T-helper 1 cell (primary cell): ENCODE measurements around the gene PUSL1.
A peak's percentile ranks its signal among the peaks of the same experiment; 100 is the strongest.

ENCODE experiments used
- DNase-seq, 5 donors: peaks; one replicate each; pipeline ENCODE4 v3.0.0-alpha.2; 2012 to 2020

PUSL1 gene

DNA sequence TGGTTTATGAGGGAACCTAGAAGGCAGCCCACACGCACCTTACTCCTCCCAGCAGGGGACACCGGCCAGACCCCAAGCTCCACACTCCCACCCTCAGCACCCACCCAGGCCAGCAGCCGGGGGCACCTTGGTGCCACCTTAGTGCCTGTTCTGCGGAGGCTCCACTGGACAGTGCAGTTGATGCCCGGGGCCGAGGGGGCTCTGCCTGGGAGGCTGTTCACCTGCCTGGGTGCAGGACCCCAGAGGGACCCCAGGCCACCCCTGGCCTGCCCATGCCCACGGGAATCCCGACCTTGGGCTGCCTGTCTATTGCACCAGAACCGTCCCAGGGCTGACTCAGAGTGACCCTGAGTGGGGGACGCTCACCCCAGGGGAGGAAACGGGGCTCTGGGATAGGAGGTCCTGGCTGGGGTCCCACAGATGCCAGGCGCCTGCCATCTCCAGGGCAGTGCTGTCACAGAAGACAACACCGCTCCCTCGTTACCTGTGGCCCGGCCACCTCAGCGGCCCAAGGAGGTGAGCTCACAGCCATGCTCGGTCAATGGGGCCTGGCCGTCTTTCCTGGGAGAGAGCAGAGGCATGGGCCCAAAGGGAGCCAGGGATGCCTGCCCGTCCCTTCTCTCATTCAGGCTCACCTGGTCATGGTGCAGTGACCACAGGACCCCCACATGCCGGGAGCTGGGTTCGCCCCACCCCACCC lies 27.5 kb upstream of the PUSL1 start:
- no peak for DNase-seq

DNA sequence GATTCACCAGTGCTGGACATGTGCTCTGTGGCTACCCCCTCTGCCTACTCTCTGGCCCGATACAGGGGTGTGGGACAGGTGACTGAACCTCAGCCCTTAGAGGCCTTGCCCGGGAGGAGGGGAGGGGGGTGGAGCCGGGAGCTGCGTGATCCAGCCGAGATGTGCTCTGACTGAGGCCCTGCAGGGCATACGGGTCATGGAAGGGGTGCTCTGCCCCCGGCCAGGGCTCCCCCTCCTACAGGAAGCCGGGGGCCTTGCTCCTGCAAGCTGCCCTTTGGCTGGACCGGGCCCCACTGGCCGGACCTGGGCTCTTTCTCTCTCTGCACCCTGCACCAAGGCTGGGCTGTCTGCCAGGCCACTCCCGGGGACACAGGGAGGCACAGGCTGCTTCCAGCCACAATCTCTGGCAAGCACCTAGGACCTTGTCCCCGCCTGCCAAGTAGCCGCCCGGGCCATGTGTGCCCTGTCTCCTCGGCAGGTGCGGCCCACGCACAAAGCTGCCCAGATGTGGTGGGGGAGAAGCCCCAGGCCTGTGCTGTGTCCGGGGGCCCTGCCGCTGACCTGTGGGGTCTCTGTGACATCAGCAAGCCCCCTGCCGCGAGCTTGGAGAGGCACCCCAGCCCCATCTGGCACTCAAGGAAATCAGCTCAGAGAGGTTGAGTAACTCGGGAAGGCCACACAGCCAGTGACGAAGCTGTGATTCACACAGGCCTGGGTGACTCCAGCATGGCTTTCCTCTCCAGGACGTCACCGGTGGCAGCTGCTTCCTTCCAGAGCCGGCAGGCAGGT lies 26.7 kb upstream of the PUSL1 start:
- DNase-seq, result no peak

DNA sequence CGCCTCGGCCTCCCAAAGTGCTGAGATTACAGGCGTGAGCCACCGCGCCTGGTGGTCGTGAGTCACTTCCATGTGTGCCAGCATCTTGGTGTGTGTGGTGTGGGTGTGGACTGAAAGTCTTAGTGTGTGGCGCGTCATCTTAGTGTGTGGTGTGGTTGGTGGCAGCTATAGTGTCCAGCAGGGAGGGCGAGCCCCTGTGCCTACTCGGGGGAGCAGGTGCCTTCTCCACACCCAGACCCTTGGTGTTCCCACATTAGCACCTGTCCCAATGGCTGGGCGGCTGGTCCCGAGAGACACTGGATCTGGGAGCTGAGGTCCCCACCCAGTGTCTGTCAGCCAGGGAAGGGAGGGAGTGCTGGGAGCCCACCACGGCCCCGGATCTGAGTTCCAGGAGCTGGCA lies 25.4 kb upstream of the PUSL1 start:
- DNase-seq, result no peak

DNA sequence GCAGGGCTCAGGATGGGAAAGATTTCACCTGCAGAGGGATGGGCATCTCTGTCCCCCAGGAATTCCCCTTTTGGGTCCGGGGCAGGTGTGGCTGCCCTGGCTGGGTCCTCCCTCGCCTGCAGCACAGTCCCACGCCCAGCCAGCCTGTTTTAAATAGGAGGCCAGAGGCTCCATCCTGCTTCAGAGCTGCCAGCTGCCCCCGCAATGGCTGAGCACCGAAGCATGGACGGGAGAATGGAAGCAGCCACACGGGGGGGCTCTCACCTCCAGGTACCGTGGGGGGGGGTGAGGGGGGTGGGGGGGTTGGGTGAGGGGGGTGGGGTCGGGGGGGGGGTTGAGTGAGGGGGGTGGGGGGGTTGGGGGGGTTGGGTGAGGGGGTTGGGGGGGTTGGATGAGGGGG lies 24.6 kb upstream of the PUSL1 start:
- no peak for DNase-seq

DNA sequence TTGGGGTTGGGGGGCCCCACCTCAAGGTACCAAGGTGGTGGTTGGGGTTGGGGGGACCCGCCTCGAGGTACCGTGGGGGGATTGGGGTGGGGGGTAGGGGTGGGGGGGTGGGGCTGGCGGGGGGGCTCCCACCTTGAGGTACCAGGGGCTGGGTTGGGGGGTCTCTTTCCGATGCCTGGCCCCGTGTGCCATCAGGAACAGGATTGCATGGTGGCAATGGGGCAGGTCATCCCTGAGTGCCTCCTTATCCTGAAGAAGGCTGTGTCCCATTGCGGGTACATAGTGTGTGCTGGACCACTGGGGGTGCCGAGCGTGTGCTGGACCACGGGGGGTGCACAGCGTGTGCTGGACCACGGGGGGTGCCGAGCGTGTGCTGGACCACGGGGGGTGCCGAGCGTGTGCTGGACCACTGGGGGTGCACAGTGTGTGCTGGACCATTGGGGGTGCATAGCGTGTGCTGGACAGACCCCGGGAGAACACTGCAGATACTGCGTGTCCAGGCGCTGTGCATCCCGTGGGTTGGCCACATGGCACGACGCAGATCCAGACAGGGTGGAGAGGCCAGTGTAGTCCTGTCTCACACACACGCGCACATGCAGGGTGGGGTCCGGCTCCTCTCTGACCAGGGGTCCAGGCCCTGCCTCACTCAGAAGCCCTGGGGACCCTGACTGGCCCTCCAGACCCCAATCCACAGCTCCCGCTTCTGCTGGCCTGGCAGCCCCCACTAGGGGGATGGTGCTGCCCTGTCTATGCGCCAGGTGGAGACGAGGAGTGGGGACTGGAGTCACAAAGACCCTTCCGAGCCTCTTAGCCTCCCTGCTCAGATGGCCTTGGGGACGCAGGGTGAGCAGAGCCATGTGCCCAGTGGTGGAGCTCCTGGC lies 23.9 kb upstream of the PUSL1 start:
- DNase-seq, result no peak

DNA sequence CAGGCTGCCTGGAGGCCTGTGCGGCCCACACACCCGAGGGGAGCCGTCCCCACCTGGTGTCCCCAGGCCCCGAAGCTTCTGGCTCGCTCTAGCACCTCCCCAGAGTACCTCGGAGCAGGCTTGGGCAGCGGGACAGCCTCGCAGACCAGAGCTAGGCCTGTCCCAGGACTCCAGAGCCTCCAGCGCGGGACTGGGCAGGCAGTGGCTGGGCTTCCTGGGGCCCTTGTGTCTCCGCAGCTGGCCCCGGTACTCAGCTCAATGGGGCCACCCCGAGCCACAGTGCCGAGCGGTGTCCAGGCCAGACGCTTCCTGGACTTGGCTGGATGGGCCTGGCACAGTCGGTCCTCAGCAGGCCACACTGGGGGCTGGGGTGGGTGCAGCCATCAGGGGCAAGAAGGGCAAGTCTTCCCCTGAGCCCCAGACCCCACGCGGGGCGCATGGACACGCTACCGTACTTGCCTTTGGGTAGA lies 23.3 kb upstream of the PUSL1 start:
- no peak for DNase-seq

DNA sequence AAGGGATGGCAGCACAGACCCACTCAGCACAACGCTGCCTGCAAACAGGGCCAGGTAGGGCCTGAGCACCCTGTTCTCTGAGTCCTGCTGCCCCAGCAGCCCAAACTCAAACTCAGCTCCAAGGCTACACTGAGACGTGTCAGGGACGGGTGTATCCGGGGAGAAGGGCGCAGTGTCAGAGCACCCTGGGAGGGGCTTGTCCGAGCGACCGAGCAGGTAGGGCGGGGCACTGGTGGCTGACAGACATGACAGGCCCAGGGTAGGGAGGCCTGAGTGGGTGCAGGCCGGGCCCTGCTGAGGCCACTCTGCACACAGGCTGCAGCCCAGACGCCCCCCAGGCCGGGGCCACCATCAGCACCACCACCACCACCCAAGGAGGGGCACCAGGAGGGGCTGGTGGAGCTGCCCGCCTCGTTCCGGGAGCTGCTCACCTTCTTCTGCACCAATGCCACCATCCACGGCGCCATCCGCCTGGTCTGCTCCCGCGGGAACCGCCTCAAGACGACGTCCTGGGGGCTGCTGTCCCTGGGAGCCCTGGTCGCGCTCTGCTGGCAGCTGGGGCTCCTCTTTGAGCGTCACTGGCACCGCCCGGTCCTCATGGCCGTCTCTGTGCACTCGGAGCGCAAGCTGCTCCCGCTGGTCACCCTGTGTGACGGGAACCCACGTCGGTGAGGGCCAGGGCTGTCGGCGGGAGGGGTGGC lies 22.6 kb upstream of the PUSL1 start:
- DNase-seq, result no peak

DNA sequence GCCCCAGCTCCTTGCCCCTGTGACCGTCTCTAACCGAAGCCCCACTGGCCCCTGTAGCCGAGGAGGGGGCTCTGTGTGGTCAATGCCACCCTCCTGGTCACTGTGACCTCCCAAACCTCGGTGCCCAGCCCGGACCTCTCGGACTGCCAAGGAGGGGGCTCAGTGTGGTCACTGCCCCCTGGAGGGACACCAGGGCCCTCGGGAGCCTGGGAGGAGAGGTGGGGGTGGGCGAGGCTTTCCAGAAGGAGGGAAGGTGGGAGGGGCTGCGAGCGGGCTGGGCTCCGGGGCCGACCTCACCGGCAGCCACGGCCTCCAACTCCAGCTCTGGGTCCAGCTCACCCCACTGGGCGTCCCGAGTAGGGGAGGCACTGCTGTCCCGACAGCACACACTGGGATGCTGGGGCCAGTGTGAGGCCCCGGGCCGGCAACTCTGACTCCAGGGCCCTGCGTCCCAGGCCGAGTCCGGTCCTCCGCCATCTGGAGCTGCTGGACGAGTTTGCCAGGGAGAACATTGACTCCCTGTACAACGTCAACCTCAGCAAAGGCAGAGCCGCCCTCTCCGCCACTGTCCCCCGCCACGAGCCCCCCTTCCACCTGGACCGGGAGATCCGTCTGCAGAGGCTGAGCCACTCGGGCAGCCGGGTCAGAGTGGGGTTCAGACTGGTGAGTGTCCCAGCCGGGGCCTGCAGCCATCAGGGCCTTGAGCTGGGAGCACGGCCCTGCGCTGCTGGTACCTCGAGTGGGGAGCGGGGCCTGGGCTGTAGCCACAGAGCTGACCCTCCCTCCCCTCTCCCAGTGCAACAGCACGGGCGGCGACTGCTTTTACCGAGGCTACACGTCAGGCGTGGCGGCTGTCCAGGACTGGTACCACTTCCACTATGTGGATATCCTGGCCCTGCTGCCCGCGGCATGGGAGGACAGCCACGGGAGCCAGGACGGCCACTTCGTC lies 21.8 kb upstream of the PUSL1 start:
- DNase-seq, result no peak

DNA sequence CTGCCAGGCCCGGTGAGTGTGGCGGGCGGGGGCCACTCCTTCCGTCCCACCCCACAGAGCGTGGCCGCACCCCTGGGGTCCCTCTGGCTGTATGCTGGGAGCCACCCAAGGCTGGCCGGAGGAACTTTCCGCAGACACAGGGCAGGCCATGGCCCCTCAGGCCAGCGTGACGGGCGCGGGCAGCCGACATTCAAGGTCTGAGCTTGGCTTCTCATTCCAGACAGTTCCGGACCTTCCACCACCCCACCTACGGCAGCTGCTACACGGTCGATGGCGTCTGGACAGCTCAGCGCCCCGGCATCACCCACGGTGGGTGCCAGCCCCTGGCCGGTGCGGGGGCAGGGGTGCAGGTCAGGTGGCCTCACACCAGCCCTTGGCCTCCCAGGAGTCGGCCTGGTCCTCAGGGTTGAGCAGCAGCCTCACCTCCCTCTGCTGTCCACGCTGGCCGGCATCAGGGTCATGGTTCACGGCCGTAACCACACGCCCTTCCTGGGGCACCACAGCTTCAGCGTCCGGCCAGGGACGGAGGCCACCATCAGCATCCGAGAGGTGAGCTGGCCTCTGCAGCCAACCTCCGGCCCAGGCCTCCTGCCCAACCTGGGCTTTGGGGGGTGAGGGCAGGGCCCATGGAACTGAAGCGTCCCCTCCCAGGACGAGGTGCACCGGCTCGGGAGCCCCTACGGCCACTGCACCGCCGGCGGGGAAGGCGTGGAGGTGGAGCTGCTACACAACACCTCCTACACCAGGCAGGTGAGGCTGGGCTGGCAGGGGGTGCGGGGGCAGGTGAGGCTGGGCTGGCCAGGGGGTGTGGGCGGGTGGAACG lies 20.9 kb upstream of the PUSL1 start:
- DNase-seq, result no peak

DNA sequence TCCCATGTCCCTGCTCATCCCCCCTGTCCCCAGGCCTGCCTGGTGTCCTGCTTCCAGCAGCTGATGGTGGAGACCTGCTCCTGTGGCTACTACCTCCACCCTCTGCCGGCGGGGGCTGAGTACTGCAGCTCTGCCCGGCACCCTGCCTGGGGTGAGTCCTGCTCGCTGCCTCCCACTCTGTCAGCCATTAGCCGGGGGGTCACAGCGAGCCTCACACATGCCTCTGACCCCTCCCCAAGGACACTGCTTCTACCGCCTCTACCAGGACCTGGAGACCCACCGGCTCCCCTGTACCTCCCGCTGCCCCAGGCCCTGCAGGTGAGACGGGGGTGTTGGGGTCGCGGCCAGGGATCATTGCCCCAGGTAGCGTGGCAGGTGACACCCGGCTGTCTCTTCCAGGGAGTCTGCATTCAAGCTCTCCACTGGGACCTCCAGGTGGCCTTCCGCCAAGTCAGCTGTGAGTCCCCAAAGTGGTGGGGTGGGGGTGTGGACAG lies 18.1 kb upstream of the PUSL1 start:
- peak in 4 of 5 donors; percentile 31 to 63 (median 43) for DNase-seq

DNA sequence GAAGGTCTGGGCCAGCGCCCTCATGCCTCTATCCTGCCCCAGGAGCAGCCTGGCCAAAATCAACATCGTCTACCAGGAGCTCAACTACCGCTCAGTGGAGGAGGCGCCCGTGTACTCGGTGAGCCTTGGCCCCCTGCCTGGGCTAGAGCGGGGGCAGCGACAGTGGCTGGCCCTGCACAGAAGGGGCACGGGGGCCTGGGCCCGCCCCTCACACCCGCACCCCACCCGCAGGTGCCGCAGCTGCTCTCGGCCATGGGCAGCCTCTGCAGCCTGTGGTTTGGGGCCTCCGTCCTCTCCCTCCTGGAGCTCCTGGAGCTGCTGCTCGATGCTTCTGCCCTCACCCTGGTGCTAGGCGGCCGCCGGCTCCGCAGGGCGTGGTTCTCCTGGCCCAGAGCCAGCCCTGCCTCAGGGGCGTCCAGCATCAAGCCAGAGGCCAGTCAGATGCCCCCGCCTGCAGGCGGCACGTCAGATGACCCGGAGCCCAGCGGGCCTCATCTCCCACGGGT lies 17.3 kb upstream of the PUSL1 start:
- no peak for DNase-seq

DNA sequence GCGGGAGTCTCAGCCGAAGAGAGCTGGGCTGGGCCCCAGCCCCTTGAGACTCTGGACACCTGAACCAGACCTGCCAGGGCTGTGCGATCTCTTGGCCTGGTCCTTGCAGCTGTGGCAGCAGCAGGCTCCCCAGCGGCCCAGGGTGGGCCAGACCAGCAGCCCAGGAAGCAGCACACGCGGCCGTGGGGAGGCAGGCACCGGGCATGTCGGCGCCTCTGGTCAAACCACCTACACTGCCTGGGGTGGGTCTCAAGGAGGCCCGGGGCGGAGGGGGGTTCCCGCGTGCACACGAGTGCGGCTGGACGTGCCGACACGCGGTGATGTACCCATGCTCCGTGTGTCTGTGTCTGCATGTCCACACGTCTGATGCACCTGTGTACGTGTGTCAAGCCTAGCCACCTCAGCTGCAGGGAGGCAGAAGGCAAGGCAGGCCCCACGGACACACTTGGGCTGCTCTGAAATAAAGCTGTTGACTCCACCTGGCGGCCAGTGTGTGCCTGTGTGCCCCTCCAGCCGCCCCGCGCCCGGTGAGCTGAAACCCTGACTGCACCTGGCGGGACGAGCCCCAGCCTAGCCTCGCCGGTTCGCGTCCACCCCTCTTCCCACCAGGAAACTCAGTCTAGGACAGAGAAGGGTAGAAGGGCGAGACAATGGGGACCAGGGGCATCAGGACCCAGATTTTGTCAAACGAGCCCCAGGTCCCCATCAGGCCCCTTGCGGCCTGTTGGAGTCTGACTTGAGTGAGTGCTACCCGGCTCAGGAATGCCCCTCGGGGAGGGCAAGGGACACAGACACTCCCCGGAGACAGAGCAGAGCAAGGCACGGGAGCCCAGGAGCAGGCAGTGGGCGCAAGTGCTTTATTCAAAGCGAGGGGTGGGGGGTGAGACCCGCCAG lies 16.6 kb upstream of the PUSL1 start:
- peak; percentile 39 to 59 (median 57) for DNase-seq

DNA sequence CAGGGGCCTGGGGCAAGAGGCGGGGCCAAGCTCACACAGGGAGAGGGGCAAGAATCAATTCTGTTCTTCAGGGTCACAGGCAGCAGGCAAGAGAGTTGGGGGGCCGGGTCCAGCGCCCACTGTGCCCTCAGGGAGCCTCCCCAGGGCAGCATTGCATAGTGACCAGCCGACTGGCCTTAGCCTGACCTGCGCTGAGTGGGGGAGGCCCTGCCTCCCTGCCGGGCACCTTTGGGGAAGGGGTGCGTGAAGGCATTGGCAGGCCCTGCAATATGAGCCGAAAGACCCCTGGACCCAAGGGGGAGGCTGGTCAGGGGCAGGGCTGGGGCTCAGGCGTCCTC lies 16.0 kb upstream of the PUSL1 start:
- DNase-seq, result no peak

DNA sequence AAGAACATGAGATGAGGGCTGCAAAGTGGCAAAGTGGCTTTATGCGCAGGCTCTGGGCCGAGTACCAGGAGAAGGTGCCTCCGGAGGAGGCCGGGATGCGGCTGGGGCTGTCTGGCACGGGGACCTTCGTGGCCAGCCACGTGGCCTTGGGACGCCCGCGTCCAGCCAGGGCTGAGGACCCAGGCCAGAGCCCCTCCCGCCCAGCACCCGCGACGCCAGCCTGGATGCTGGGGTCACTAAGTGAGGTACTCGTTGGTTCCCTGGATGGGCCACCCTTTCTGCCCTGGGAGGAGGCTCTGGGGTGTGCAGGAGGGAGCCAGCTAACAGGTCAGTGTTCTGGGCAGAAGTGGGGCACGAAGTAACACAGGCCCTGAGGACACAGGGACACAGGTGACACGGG lies 15.5 kb upstream of the PUSL1 start:
- DNase-seq, result no peak

DNA sequence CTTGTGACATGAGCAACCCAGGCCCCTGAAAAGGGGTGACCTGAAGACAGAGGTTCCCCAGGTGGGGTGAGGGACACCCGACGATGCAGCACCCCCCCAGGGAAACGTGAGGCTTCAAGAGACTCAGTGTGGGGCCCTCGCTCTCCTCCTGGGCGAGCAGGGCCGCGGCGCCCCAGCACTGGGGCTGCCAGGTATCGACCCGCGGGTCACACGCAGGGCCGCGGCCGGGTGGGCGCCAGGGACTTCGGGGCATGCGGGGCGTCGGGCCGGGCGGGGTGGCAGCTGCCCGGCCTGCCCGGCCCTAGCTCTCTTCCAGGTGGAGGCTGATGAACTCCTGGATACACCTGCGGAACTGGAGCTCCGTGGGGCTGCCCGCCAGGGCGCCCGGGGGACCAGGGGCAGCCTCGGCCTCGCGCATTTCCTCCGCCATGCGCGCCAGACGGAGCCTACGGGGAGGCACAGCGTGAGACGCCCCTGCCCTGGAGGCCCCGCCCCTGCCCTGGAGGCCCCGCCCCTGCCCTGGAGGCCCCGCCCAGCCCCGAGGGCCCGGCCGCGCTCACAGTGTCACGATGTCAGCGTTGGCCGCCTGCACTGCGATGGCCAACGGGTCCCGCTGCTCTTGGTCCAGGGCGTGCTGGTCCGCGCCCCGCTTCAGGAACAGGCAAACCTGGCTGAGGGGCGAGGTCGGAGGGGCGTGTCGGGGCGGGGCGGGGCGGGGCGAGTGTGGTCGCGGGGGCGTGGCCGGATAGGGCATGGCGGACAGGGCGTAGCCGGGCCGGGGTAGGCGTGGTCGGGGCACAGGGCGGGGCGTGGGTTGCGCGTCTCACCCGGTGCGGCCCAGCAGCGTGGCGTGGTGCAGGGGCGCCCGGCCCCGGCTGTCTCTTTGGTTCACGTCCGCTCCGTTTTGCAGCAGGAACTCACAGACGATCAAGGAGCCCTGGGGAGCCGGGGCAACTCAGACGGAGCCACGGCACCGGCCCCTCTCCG lies 14.8 kb upstream of the PUSL1 start:
- no peak for DNase-seq

DNA sequence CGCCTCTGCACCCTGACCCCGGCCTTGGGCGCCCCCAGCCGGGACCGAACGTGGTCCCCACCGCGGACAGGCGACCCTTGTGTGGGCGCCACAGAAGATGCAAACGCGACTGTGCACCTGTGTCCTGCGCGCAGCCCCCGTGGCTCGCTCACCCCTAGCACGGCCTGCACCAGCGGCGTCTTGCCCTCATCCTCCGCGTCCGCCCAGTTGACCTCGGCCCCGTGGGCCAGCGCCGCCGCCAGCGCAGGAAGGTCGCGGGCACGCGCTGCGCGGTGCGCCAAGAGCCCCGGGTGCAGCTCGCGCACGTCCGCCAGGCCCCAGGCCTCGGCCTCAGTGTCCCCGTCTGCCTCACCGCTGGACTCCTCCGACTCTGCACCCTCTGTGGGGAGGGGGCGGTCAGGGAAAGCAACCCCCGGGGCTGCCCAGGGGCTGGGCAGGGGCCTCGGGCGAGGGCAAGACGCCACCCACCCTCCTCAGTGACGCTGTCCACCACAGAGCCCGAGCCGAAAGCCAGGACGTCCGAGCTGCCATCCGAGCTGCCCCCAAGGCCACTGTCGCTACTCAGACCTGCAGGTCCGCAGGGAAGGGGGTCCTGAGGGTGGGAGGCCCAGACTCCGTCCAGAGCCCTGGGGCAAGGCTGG lies 14.0 kb upstream of the PUSL1 start:
- no peak for DNase-seq

DNA sequence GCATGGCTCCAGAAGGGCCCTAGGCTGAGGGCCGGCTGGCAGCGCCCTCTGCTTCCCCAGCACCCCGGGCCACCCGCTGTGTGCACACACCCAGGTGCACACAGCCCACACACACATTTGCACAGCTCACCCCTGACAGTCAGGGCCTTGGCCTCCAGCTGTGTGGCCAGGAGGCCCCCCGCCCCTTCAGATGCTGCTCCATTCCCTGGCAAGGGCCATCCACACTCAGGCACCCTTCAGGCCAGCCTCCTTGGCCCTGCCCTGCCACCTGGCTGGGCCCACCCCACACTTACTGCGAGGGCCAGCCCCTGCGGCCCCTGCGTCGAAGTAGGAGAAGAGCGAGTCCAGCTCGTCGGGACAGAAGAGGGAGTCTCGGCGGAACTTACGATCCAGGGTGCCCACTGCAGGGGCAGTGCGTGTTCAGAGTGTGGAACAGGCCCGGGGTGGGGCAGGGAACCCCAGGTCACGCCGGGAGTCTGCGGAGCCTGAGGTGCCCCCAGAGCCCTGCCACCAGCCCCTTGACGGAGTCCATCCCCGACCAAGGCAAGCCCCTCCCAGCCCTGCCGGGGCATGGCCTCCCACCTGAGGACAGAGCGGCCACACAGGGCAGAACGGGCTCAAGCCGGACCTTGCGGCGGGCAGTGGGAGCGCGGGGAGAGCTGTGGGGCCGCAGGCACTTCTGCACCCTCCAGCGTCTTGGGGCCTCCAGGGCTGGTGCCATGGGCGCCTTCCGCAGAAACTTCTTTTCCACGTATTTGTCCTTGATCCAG lies 13.1 kb upstream of the PUSL1 start:
- no peak for DNase-seq
